Tibial artery (tissue), 4 donors: ENCODE results near the gene ERI3.

ENCODE experiments used
- DNase-seq, 2 donors: peaks; one replicate each; pipeline ENCODE4 v3.0.0-alpha.2; 2019
- H3K27ac ChIP-seq, 2 donors: fragments of 200-600 bp; sonication (generic) in 1 of 2; 1 replicate in 1 of 2; 2 replicates in 1 of 2; pipeline ENCODE4 v1.5.1; 2018 to 2019; ENCODE audit warnings: mild to moderate bottlenecking in 1 of 2
- H3K27me3 ChIP-seq, 2 donors: fragments of 200-600 bp; sonication (generic) in 1 of 2; one replicate each; pipeline versions ENCODE4 v1.5.1 to v1.6.0; 2016 to 2019
- H3K36me3 ChIP-seq, 3 donors: fragments of 200-600 bp; sonication (generic) in 2 of 3; one replicate each; pipeline ENCODE4 v1.5.1; 2016 to 2019; ENCODE audit warnings: mild to moderate bottlenecking in 2 of 3
- H3K4me1 ChIP-seq, 4 donors: fragments of 200-600 bp; sonication (generic) in 2 of 4; 1 replicate in 3 of 4; 2 replicates in 1 of 4; pipeline ENCODE4 v1.5.1; 2016 to 2019
- H3K4me3 ChIP-seq, 2 donors: fragments of 200-600 bp; sonication (generic) in 1 of 2; 1 replicate in 1 of 2; 2 replicates in 1 of 2; pipeline ENCODE4 v1.5.1; 2018 to 2019; ENCODE audit warnings: mild to moderate bottlenecking in 2 of 2
- H3K9me3 ChIP-seq, 3 donors: fragments of 200-600 bp; sonication (generic) in 1 of 3; one replicate each; pipeline ENCODE4 v1.5.1; 2016 to 2019
- intact Hi-C: fragments of 100-400 bp; cut with DNase I; formaldehyde crosslinking; loops from one replicate; pipeline ENCODE4 v1.15.0; 2023; ENCODE audit warnings: low total_unique reads
- TF ChIP-seq, protein P1 (sequence below), 2 experiments: fragments of 200-600 bp in 1 of 2; fragments of 450-650 bp in 1 of 2; IDR thresholded peaks; one replicate each; pipeline ENCODE4 v1.5.1; 2017 to 2019; ENCODE audit warnings: antibody characterized with exemption in 2 of 2, mild to moderate bottlenecking in 1 of 2, moderate library complexity in 1 of 2

Gene ERI3

DNA sequence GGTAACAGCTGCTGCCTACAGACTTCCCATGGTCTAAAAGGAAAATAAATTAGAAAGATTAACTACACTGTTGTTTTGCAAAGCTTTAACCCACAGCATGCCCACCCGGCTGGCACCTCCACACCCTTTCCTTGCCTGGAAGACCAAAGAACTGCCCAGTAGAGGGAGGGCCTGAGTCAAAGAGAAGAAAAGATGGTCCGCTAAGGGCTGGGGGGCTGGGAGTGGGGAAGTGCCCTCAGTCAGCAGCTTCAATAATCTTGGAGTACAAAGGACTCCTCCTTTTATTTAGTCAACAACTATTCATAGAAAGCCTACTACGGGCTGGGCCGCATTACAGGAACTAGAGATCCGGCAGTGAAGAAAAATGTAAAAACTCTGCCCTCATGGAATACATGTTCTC is 40.6 kb downstream of the ERI3 start:
- intact Hi-C loops = loop anchor here (10.0 kb wide), 1 partner anchor 70 kb away; no protein-coding TSS in a partner anchor

DNA sequence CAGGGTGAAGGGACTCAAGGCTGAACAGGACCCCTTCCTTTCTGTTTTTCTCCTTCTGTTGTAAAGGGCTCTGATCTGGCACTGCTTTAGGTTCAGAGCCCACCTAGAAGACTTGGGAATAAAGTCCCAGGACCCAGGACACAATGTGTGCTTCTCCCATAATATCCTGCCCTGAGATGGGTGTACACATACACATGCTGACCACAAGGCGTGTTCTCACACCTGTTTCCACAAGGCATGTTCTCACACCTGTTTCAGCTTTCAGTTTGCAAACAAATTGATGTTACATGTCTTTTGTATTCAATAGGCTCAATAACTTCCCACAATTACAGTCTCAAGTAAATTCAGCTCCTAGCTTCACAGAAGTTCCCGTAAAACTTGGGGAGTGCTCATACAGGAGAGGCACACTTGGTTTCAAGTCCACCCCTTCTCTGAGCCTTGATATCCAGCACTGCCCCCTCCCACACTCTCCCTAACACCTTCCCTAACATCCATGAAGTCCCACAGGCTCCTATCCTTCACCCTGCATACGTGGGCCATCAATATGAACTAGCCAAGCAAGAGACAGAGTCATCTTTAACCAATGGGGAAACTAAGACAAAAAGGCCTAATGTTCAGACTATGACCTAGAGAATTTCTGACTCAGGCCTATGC is 41.7 kb downstream of the ERI3 start:
- Histone ChIP-seq H3K4me1 (peaks cover 0 to 4% (median 0%) of the 10 kb centered on the region in 4 donors), H3K36me3 (peaks cover 40 to 87% (median 68%) of the 10 kb centered on the region in 3 donors)

More for the DNA sequence above, 40.6 kb downstream of the ERI3 start:
- Histone ChIP-seq H3K4me1 (peaks cover 0 to 6% (median 0%) of the 10 kb centered on the region in 4 donors), H3K4me3 (no peak overlapping the region), H3K27me3 (no peaks in the 10 kb centered on the region), H3K9me3 (no peaks in the 10 kb centered on the region), H3K36me3 (peaks cover 41 to 86% (median 67%) of the 10 kb centered on the region in 3 donors), H3K27ac (no peak overlapping the region)
- DNase-seq = no peak
- TF ChIP-seq, protein P1, sequence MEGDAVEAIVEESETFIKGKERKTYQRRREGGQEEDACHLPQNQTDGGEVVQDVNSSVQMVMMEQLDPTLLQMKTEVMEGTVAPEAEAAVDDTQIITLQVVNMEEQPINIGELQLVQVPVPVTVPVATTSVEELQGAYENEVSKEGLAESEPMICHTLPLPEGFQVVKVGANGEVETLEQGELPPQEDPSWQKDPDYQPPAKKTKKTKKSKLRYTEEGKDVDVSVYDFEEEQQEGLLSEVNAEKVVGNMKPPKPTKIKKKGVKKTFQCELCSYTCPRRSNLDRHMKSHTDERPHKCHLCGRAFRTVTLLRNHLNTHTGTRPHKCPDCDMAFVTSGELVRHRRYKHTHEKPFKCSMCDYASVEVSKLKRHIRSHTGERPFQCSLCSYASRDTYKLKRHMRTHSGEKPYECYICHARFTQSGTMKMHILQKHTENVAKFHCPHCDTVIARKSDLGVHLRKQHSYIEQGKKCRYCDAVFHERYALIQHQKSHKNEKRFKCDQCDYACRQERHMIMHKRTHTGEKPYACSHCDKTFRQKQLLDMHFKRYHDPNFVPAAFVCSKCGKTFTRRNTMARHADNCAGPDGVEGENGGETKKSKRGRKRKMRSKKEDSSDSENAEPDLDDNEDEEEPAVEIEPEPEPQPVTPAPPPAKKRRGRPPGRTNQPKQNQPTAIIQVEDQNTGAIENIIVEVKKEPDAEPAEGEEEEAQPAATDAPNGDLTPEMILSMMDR (IDR thresholded peaks at IDR 0.05) = no peak

DNA sequence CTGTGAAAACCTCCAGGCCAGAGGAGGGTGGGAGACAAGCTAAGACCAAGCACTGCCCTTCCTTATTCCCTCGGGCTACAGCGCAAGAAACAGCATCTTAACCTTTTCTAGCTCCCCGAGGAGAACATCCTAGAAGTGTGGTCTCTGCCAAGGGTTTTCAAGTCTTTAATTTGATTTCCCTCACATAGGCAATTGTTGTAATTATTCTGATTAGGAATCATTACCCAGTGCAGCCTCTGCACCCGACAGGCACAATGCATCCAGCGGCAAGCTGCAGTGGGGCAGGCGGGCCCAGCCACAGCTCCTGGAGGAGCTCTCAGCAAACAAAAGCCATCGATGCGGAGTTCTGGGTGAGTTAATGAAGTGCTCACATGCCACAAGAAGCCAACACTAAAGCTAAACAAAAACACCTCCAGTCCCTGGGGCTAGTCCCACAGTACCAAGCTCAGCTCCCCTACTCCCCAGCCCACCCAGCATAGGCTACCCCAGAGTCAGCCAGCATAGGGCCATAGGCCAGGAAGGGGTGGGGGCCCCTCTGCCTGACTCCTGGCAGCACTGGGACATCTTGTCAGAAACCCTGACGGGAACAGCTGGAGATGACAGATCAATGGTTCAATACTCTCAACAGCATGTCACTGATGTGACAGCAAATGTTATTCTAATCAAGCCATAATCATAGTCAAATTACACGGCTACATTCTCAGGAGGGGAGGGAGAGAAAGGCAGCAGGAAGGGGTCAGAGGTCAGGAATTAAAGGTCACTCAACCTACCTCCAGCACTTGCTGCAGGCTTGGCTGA is 42.5 kb downstream of the ERI3 start:
- H3K27ac ChIP-seq = no peak overlapping the region
- H3K27me3 ChIP-seq = no peaks in the 10 kb centered on the region
- intact Hi-C loops = loop anchor here (10.0 kb wide), 1 partner anchor 68 kb away; no protein-coding TSS in a partner anchor
- TF ChIP-seq, protein P1 (IDR thresholded peaks at IDR 0.05) = no peak
- DNase-seq = no peak
- peaks cover 48 to 93% (median 76%) of the 10 kb centered on the region in 3 donors for H3K36me3 ChIP-seq
- H3K4me1 ChIP-seq = no peaks in the 10 kb centered on the region
- no peak overlapping the region for H3K4me3 ChIP-seq
- H3K9me3 ChIP-seq = no peaks in the 10 kb centered on the region

More for the DNA sequence above, 41.7 kb downstream of the ERI3 start:
- TF ChIP-seq, protein P1 (IDR thresholded peaks at IDR 0.05) = no peak
- no peak for DNase-seq
- Histone ChIP-seq H3K9me3 (no peaks in the 10 kb centered on the region), H3K27ac (no peak overlapping the region), H3K4me3 (no peak overlapping the region), H3K27me3 (no peaks in the 10 kb centered on the region)
- intact Hi-C loops = loop anchor here (10.0 kb wide), 1 partner anchor 69 kb away; no protein-coding TSS in a partner anchor

DNA sequence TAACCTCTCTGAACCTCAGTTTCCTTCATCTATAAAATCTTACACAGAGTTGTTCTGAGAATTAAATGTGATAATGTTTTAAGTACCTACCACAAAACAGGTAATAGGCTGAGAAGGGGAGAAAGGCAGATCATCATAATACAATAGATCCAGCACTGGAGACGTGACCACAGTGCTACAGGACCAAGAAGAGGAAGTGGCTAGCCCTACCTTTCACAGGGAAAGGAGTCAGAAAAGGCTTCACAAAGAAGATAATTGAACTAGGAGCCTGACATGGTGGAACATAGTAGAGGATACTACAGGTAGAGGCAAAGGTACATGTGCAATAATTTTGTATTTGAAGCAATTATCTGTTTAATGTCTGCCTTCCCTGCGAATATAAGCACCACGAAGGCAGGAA is 45.1 kb downstream of the ERI3 start:
- no peaks in the 10 kb centered on the region for H3K9me3 ChIP-seq
- H3K4me3 ChIP-seq = no peak overlapping the region
- no peak overlapping the region for H3K27ac ChIP-seq
- DNase-seq = no peak
- no peaks in the 10 kb centered on the region for H3K27me3 ChIP-seq
- H3K36me3 ChIP-seq = peaks cover 46 to 95% (median 87%) of the 10 kb centered on the region in 3 donors
- TF ChIP-seq, protein P1 (IDR thresholded peaks at IDR 0.05) = no peak
- intact Hi-C loops = loop anchor here (10.0 kb wide), 1 partner anchor 65 kb away; no protein-coding TSS in a partner anchor
- H3K4me1 ChIP-seq = no peaks in the 10 kb centered on the region

DNA sequence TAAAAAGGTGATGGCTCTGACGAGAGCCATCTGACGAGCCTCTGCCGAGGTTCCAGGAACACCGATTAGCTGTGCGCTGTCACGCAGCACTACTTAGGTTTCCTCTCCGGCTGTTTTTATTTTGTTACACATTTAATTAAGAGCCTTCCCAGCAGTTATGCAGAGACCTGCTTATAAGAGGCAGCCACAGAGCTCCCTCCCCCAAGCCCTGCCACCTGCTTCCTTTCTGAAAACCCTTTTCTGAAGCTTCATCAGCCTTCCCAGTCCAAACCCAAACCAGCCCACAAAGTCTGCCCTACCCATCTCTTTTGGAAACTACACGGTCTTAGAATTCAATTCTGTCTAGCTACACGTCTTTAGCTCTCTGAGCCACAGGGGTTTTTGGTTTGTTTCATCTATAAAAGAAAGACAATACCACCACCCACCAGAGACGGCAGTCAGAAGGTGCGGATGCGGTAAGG is 49.1 kb downstream of the ERI3 start:
- TF ChIP-seq, protein P1 (IDR thresholded peaks at IDR 0.05) = no peak

More for the DNA sequence above, 49.1 kb downstream of the ERI3 start:
- intact Hi-C loops = no loop called here
- no peak for DNase-seq
- H3K4me1 ChIP-seq = no peaks in the 10 kb centered on the region
- no peak overlapping the region for H3K27ac ChIP-seq
- no peaks in the 10 kb centered on the region for H3K27me3 ChIP-seq
- H3K4me3 ChIP-seq = no peak overlapping the region
- H3K9me3 ChIP-seq = no peaks in the 10 kb centered on the region
- peaks cover 41 to 95% (median 75%) of the 10 kb centered on the region in 3 donors for H3K36me3 ChIP-seq
